ENCODE data around the gene LUZP1. TPM values are rescaled to one million over a fixed set of nuclear protein-coding genes. Genes with fewer than 3 reads are reported as not detected.

LUZP1 gene
- polyA plus RNA-seq, 1 experiment = 39.4 TPM

DNA sequence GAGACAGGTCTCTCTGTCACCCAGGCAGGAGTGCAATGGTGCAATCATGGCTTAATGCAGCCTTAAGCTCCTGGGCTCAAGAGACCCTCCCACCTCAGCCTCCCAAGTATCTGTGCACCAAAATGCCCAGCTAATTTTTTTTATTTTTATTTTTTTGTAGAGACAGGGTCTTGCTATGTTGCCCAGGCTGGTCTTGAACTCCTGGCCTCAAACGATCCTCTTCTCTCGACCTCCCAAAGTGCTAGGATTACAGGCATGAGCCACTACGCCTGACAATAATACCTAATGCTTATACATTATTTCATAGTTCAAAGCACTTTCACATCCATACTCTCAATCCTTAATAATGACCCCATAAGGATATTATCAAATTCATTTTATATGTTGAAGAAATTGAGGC is 48.3 kb downstream of the LUZP1 start:
- H3K4me3 ChIP-seq (ENCODE audit: low read depth, low read length) = no peak overlapping the region
- H3K27me3 ChIP-seq (ENCODE audit: control insufficient read depth, insufficient read depth, low read length) = no peaks in the 10 kb centered on the region
- CTCF ChIA-PET = interaction anchor here (1.8 to 2.0 kb wide), 2 partner anchors 22 to 64 kb away, joined by 6 to 10 read pairs; no protein-coding TSS in a partner anchor
- POLR2A ChIA-PET = no interaction called here
- no peak for DNase-seq (ENCODE audit: low read depth, low spot score)
- H3K9me3 ChIP-seq (ENCODE audit: control insufficient read depth, insufficient read depth, low read length) = no peaks in the 10 kb centered on the region
- TF ChIP-seq, protein P1, sequence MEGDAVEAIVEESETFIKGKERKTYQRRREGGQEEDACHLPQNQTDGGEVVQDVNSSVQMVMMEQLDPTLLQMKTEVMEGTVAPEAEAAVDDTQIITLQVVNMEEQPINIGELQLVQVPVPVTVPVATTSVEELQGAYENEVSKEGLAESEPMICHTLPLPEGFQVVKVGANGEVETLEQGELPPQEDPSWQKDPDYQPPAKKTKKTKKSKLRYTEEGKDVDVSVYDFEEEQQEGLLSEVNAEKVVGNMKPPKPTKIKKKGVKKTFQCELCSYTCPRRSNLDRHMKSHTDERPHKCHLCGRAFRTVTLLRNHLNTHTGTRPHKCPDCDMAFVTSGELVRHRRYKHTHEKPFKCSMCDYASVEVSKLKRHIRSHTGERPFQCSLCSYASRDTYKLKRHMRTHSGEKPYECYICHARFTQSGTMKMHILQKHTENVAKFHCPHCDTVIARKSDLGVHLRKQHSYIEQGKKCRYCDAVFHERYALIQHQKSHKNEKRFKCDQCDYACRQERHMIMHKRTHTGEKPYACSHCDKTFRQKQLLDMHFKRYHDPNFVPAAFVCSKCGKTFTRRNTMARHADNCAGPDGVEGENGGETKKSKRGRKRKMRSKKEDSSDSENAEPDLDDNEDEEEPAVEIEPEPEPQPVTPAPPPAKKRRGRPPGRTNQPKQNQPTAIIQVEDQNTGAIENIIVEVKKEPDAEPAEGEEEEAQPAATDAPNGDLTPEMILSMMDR (IDR thresholded peaks at IDR 0.05; ENCODE audit: low read depth, low read length) = no peak
- no peak overlapping the region for H3K27ac ChIP-seq (ENCODE audit: low read depth, low read length)

DNA sequence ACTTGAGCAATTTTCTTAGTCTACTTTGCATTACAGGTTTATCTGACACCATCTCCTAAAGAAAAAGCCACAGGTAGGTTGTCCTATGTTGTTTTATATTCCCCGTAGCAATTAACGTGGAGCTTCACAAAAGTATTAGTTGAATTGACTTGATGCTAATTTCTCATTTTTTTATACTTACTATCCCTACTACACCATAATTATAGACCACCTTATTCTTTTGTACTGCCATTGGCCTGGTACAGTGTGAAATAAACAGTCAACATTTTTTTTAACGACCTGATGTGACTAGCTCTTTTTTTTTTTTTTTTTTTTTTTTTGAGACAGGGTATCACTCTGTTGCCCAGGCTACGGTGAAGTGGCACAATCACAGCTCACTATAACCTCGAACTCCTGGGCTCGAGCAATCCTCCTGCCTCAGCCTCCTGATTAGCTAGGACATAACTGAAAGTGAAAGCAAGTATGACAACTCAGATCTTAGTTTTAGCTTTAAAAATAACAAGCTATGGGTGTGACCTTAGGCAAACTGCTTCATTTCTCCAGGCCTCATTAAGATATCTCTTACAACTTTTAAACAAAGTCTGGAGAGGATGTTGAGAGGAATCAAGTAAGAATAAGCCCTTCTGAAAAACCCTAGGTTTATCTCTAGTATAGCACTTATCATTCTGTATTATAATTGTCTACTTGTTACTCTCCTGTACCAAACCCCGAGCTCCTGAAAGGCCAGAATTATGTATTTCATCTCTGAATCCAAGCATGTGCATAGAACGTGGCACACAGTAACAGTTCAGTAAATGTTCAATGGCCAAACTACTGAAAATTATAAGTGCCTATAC is 49.5 kb downstream of the LUZP1 start:
- DNase-seq (ENCODE audit: low read depth, low spot score) = no peak
- Histone ChIP-seq H3K4me3 (ENCODE audit: low read depth, low read length) (no peak overlapping the region), H3K27me3 (ENCODE audit: control insufficient read depth, insufficient read depth, low read length) (no peaks in the 10 kb centered on the region), H3K27ac (ENCODE audit: low read depth, low read length) (no peak overlapping the region), H3K9me3 (ENCODE audit: control insufficient read depth, insufficient read depth, low read length) (no peaks in the 10 kb centered on the region)
- TF ChIP-seq, protein P1 (IDR thresholded peaks at IDR 0.05; ENCODE audit: low read depth, low read length) = no peak
- POLR2A ChIA-PET = interaction anchor here (0.6 kb wide), 1 partner anchor 75 kb away, joined by 3 read pairs; no protein-coding TSS in a partner anchor
- CTCF ChIA-PET = interaction anchor here (0.6 to 2.0 kb wide), 6 partner anchors 12 to 415 kb away, joined by 3 to 14 read pairs (median 5); no protein-coding TSS in a partner anchor

DNA sequence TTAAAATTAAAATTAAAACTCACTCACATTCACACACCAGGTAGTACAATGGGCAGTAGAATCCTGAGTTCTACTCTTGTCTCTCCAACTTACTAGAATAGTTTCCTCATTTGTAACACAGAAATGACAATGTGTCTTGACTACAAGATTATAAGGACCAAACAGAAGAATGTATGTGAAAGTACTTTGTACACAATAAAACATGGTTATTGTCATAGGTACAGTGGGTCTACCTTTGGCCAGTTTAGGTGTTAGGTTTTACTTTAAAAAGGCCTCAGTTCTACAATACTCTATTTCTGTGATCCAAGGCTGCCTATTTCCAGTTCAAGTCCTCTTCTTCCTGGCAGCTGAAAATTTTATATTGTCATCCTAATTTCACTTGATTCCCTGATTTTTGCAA is 50.2 kb downstream of the LUZP1 start:
- Histone ChIP-seq H3K4me3 (ENCODE audit: low read depth, low read length) (no peak overlapping the region), H3K27me3 (ENCODE audit: control insufficient read depth, insufficient read depth, low read length) (no peaks in the 10 kb centered on the region), H3K27ac (ENCODE audit: low read depth, low read length) (no peak overlapping the region), H3K9me3 (ENCODE audit: control insufficient read depth, insufficient read depth, low read length) (no peaks in the 10 kb centered on the region)
- TF ChIP-seq, protein P1 (IDR thresholded peaks at IDR 0.05; ENCODE audit: low read depth, low read length) = no peak
- CTCF ChIA-PET = interaction anchor here (0.6 to 1.6 kb wide), 2 partner anchors 13 to 67 kb away, joined by 4 to 14 read pairs; no protein-coding TSS in a partner anchor
- POLR2A ChIA-PET = interaction anchor here (0.6 kb wide), 1 partner anchor 76 kb away, joined by 3 read pairs; no protein-coding TSS in a partner anchor
- DNase-seq (ENCODE audit: low read depth, low spot score) = no peak

DNA sequence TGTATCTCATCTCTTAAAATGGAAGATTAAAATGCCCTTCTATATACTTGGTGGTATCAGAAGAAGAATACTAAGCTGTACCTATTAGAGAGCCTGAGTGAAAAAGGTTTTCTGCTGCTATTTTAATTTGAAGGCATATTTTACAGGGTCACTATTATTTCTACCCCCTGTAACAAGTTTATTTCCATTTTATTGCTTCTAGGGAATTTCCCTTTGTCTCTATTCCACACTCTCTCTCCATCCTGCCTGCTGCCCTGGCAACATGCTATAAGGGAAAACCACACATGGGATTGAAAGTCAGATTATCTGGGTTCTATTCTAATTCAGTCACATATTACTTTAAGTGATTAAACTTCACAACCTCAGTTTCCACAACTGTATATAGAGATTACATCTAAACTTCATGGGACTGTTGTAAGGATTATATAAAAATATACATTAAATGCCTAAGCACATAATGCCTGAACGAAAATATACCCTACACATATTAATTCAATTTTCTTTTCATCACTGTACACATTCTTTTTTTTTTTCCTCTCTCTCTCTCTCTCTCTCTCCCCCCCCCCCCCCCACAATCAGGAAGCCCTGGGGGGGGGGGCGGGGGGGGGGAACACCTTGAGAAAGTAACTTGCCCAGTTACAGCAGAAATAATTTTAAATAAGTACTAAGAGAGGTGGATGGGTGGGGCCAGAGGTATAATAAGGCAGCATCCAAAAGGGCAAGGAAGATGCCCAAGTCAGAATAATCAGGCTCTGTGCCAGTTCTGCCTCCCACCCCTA is 51.5 kb downstream of the LUZP1 start:
- POLR2A ChIA-PET = no interaction called here
- Histone ChIP-seq H3K4me3 (ENCODE audit: low read depth, low read length) (no peak overlapping the region), H3K9me3 (ENCODE audit: control insufficient read depth, insufficient read depth, low read length) (no peaks in the 10 kb centered on the region), H3K27ac (ENCODE audit: low read depth, low read length) (no peak overlapping the region), H3K27me3 (ENCODE audit: control insufficient read depth, insufficient read depth, low read length) (no peaks in the 10 kb centered on the region)
- TF ChIP-seq, protein P1 (IDR thresholded peaks at IDR 0.05; ENCODE audit: low read depth, low read length) = no peak
- no peak for DNase-seq (ENCODE audit: low read depth, low spot score)
- CTCF ChIA-PET = interaction anchor here (0.8 kb wide), 1 partner anchor 67 kb away, joined by 4 read pairs; no protein-coding TSS in a partner anchor
